Measurements from ENCODE around the gene PPP1R14C. TPM values are rescaled to one million over a fixed set of nuclear protein-coding genes. Genes with fewer than 3 reads are reported as not detected.

PPP1R14C gene
- total RNA-seq, 1 experiment from 2014 or later: 4.6 TPM

DNA sequence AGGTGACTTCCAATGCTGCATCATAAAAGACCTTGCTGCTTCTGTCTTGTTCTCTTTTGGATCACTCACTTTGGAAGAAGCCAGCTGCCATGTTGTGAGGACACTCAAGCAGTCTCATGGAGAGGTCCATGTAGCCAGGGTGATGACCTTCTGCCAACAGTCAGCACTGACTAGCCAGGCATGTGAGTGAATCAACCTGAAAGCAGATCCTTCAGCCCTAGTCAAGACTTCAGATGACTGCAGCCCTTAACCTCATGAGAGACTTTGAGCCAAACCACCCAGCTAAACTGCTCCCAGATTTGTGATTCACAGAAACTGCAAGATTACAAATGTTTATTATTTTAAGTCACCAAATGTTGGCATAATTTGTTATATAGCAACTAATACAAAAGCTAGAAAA, 140.0 kb downstream of the PPP1R14C start:
- Histone ChIP-seq H3K36me3 (ENCODE audit: insufficient read depth, low read length, poor library complexity, severe bottlenecking) (no peaks in the 10 kb centered on the region), H3K27ac (ENCODE audit: low read depth, low read length, poor library complexity, severe bottlenecking) (no peak overlapping the region), H3K4me3 (ENCODE audit: low read depth, low read length, poor library complexity, severe bottlenecking) (no peak overlapping the region), H3K4me1 (ENCODE audit: insufficient read depth, low read length, poor library complexity, severe bottlenecking) (peaks cover 1% of the 10 kb centered on the region), H3K9me3 (ENCODE audit: low read depth, low read length, poor library complexity, severe bottlenecking) (no peaks in the 10 kb centered on the region), H3K27me3 (replicated peaks; ENCODE audit: insufficient read depth, low read depth, low read length, poor library complexity) (no peaks in the 10 kb centered on the region)
- DNase-seq (ENCODE audit: low spot score): no peak
- TF ChIP-seq, protein P1, sequence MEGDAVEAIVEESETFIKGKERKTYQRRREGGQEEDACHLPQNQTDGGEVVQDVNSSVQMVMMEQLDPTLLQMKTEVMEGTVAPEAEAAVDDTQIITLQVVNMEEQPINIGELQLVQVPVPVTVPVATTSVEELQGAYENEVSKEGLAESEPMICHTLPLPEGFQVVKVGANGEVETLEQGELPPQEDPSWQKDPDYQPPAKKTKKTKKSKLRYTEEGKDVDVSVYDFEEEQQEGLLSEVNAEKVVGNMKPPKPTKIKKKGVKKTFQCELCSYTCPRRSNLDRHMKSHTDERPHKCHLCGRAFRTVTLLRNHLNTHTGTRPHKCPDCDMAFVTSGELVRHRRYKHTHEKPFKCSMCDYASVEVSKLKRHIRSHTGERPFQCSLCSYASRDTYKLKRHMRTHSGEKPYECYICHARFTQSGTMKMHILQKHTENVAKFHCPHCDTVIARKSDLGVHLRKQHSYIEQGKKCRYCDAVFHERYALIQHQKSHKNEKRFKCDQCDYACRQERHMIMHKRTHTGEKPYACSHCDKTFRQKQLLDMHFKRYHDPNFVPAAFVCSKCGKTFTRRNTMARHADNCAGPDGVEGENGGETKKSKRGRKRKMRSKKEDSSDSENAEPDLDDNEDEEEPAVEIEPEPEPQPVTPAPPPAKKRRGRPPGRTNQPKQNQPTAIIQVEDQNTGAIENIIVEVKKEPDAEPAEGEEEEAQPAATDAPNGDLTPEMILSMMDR (conservative IDR thresholded peaks at IDR 0.05; ENCODE audit: low read depth, low read length): no peak
- TF ChIP-seq EZH2 (IDR thresholded peaks at IDR 0.05; ENCODE audit: borderline replicate concordance, low read depth, low read length, poor library complexity, severe bottlenecking): no peak
- BruUV-seq (replicated peaks): no TSS peak
- CTCF ChIA-PET: no interaction called here
- POLR2A ChIA-PET (ENCODE audit: low non-redundant PET): no interaction called here
- intact Hi-C loops (cut with micrococcal nuclease; ENCODE audit: unreplicated experiment): no loop called here

DNA sequence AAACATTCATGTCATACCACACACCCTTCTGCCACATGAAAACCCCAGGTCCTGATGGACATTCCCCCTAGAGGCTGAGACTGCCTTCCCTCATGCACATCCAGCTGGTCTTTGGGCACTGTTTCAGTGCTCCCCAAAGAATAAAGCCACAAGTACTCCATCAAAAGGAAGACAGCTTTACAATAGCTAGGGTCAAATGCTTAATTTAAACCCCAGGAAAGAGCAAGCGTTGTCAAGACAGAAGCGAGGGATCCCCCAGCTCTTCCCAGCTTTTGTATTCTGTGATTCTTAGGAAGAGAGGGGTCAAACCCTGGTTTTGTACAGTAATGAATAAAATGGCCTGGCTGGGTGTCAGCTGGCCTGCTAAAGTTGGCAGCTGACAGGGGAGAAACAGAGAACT, 143.6 kb downstream of the PPP1R14C start:
- no TSS peak for BruUV-seq (replicated peaks)
- POLR2A ChIA-PET (ENCODE audit: low non-redundant PET): no interaction called here
- Histone ChIP-seq H3K36me3 (ENCODE audit: insufficient read depth, low read length, poor library complexity, severe bottlenecking) (no peaks in the 10 kb centered on the region), H3K4me3 (ENCODE audit: low read depth, low read length, poor library complexity, severe bottlenecking) (no peak overlapping the region), H3K9me3 (ENCODE audit: low read depth, low read length, poor library complexity, severe bottlenecking) (no peaks in the 10 kb centered on the region), H3K27ac (ENCODE audit: low read depth, low read length, poor library complexity, severe bottlenecking) (no peak overlapping the region), H3K4me1 (ENCODE audit: insufficient read depth, low read length, poor library complexity, severe bottlenecking) (no peaks in the 10 kb centered on the region), H3K27me3 (replicated peaks; ENCODE audit: insufficient read depth, low read depth, low read length, poor library complexity) (no peaks in the 10 kb centered on the region)
- CTCF ChIA-PET: no interaction called here
- TF ChIP-seq EZH2 (IDR thresholded peaks at IDR 0.05; ENCODE audit: borderline replicate concordance, low read depth, low read length, poor library complexity, severe bottlenecking): no peak
- TF ChIP-seq, protein P1 (conservative IDR thresholded peaks at IDR 0.05; ENCODE audit: low read depth, low read length): no peak
- intact Hi-C loops (cut with micrococcal nuclease; ENCODE audit: unreplicated experiment): no loop called here
- DNase-seq (ENCODE audit: low spot score): no peak

DNA sequence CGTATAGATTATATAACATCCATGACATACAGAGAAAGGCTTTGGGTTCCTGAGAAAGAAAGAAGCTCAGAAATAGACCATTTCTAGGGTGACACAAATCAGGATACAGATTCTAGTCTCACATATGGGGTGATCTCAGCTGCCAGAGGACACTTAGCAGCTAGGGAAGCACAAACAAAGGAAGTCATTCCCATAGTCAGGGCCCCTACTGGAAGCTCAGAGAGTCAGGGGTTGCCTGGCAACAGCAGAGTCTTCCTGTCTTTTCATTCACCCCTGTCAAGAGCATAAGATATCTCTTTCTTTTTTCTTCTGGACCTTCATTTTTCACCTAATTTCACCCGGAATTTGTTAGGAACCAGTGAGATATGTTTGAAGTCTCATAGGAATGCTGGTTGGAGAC, 144.1 kb downstream of the PPP1R14C start:
- Histone ChIP-seq H3K27ac (ENCODE audit: low read depth, low read length, poor library complexity, severe bottlenecking) (no peak overlapping the region), H3K27me3 (replicated peaks; ENCODE audit: insufficient read depth, low read depth, low read length, poor library complexity) (no peaks in the 10 kb centered on the region), H3K9me3 (ENCODE audit: low read depth, low read length, poor library complexity, severe bottlenecking) (no peaks in the 10 kb centered on the region), H3K36me3 (ENCODE audit: insufficient read depth, low read length, poor library complexity, severe bottlenecking) (no peaks in the 10 kb centered on the region), H3K4me1 (ENCODE audit: insufficient read depth, low read length, poor library complexity, severe bottlenecking) (no peaks in the 10 kb centered on the region), H3K4me3 (ENCODE audit: low read depth, low read length, poor library complexity, severe bottlenecking) (no peak overlapping the region)
- ChIA-PET CTCF (no interaction called here), POLR2A (ENCODE audit: low non-redundant PET) (no interaction called here)
- intact Hi-C loops (cut with micrococcal nuclease; ENCODE audit: unreplicated experiment): no loop called here
- BruUV-seq (replicated peaks): no TSS peak
- no peak for TF ChIP-seq EZH2 (IDR thresholded peaks at IDR 0.05; ENCODE audit: borderline replicate concordance, low read depth, low read length, poor library complexity, severe bottlenecking)
- TF ChIP-seq, protein P1 (conservative IDR thresholded peaks at IDR 0.05; ENCODE audit: low read depth, low read length): no peak
- DNase-seq (ENCODE audit: low spot score): no peak

Measured in A673 (cell line).